Esophagus squamous epithelium (tissue), 5 donors: ENCODE data around the gene SLC30A7. TPM values are rescaled to one million over a fixed set of nuclear protein-coding genes. Genes with fewer than 3 reads are reported as not detected.

Experiments
- DNase-seq: peaks from one replicate; lab custom pipeline; 2025; lab: John Stamatoyannopoulos, UW
- H3K27ac ChIP-seq, 4 donors: fragments of 200-600 bp; sonication (generic); one replicate each; pipeline ENCODE4 v1.5.1; 2016 to 2019; ENCODE audit warnings: mild to moderate bottlenecking in 1 of 4
- H3K27me3 ChIP-seq, 4 donors: fragments of 200-600 bp; sonication (generic); 1 replicate in 3 of 4; 2 replicates in 1 of 4; pipeline versions ENCODE4 v1.5.1 to v1.6.0; 2017 to 2021; ENCODE audit warnings: antibody characterized with exemption in 1 of 4
- H3K36me3 ChIP-seq, 3 donors: fragments of 200-600 bp; sonication (generic); one replicate each; pipeline ENCODE4 v1.5.1; 2016 to 2019
- H3K4me1 ChIP-seq, 3 donors: fragments of 200-600 bp; sonication (generic); one replicate each; pipeline ENCODE4 v1.5.1; 2017 to 2019
- H3K4me3 ChIP-seq, 4 donors: fragments of 200-600 bp; sonication (generic); 1 replicate in 3 of 4; 2 replicates in 1 of 4; pipeline ENCODE4 v1.5.1; 2016 to 2019; ENCODE audit warnings: mild to moderate bottlenecking in 2 of 4, moderate library complexity in 1 of 4
- H3K9me3 ChIP-seq, 3 donors: fragments of 200-600 bp; sonication (generic); one replicate each; pipeline ENCODE4 v1.5.1; 2016 to 2019
- POLR2A ChIP-seq, 4 donors: fragments of 450-650 bp; IDR thresholded peaks; one replicate each; pipeline ENCODE4 v1.6.1; 2017; ENCODE audit warnings: antibody characterized with exemption in 4 of 4, mild to moderate bottlenecking in 4 of 4, moderate library complexity in 3 of 4
- WGBS, 2 donors: methylation state at CpG; one replicate each; pipeline ENCODE4 v1.1.5; 2018; 5-methylcytosine and 5-hydroxymethylcytosine counted together
- intact Hi-C: fragments of 100-400 bp; cut with DNase I; formaldehyde crosslinking; loops from one replicate; pipeline ENCODE4 v1.15.0; 2022
- total RNA-seq, 4 donors: library from RNA; depleted of rRNA; stranded (reverse); fragments of >200 nt; gene quantifications; one replicate each; pipeline ENCODE4 v1.1.0, GENCODE V29; 2016
- TF ChIP-seq, protein P1 (sequence below), 6 experiments: fragments of 450-650 bp in 4 of 6; fragments of 200-600 bp in 2 of 6; sonication (generic) in 2 of 6; IDR thresholded peaks; one replicate each; pipeline ENCODE4 v1.5.1; 2016 to 2019; ENCODE audit warnings: antibody characterized with exemption in 6 of 6, mild to moderate bottlenecking in 4 of 6, moderate library complexity in 4 of 6
- donor health status: DM: yes; HTN: yes; CAD: no.

SLC30A7 gene
- total RNA-seq, 4 donors from 2014 or later, result 9.0 to 22.1 (median 16.5) TPM

- WGBS, 2 donors, result 83 to 85% methylated on average over 2 of the region's 2 CpGs
- DNase-seq, result no peak
- peaks cover 0 to 71% (median 5%) of the 10 kb centered on the region in 3 donors for H3K36me3 ChIP-seq
- no peak overlapping the region for H3K27ac ChIP-seq
- H3K4me3 ChIP-seq, result no peak overlapping the region
- no peaks in the 10 kb centered on the region for H3K27me3 ChIP-seq
- no peaks in the 10 kb centered on the region for H3K9me3 ChIP-seq
- H3K4me1 ChIP-seq, result no peaks in the 10 kb centered on the region
- intact Hi-C loops, result no loop called here
- TF ChIP-seq POLR2A (IDR thresholded peaks at IDR 0.05), result no peak
- TF ChIP-seq, protein P1, sequence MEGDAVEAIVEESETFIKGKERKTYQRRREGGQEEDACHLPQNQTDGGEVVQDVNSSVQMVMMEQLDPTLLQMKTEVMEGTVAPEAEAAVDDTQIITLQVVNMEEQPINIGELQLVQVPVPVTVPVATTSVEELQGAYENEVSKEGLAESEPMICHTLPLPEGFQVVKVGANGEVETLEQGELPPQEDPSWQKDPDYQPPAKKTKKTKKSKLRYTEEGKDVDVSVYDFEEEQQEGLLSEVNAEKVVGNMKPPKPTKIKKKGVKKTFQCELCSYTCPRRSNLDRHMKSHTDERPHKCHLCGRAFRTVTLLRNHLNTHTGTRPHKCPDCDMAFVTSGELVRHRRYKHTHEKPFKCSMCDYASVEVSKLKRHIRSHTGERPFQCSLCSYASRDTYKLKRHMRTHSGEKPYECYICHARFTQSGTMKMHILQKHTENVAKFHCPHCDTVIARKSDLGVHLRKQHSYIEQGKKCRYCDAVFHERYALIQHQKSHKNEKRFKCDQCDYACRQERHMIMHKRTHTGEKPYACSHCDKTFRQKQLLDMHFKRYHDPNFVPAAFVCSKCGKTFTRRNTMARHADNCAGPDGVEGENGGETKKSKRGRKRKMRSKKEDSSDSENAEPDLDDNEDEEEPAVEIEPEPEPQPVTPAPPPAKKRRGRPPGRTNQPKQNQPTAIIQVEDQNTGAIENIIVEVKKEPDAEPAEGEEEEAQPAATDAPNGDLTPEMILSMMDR (IDR thresholded peaks at IDR 0.05), result no peak
These were observed 73.4 kb downstream of the SLC30A7 start for GRCh38 chr1:100969327-100969726.

DNA sequence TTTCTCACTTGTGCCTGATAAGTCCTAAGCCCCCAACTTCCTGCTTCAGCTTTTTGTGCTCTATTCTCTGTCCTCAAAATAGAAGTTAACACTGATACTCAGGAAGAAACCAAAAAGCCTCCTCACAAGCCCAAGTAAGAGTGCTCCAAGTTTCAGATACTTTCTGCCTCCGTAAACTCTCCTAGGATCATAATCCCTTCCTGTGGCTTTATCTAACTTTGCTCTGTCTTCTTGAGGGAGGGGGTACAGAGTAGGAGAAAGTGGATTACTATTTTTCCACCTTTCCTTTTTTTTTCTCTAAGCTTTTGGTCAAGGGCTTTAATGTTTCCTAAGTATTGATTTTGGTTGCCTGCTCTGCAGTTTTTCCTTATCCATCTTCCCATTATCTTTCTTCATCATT, 75.1 kb downstream of the SLC30A7 start:
- TF ChIP-seq, protein P1 (IDR thresholded peaks at IDR 0.05), result no peak
- no peak for TF ChIP-seq POLR2A (IDR thresholded peaks at IDR 0.05)

DNA sequence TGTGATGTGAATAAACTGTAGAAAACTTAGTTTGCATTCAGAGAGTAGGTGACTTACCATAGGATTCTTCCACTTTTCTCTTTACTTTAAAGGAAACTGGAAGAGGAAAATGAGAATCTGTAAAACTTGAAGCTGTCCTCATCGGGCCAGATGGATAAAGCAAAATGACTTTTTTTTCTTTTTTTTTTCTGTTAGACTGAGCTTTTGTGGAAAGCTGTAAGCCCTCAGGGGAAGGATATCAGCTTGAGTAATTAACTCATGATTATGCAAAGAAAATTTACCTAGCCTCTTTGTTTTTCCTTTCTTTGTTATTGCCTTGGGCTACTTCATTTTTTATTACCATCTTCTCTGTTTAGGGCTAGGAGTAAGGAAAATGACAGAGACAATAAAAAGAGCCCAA, 76.3 kb downstream of the SLC30A7 start:
- WGBS, 2 donors, result 37% methylated on average over 1 of the region's 1 CpG
- Histone ChIP-seq H3K36me3 (peaks cover 0 to 65% (median 0%) of the 10 kb centered on the region in 3 donors), H3K4me1 (no peaks in the 10 kb centered on the region), H3K9me3 (no peaks in the 10 kb centered on the region), H3K4me3 (no peak overlapping the region), H3K27me3 (no peaks in the 10 kb centered on the region), H3K27ac (no peak overlapping the region)
- DNase-seq, result no peak
- intact Hi-C loops, result no loop called here
- TF ChIP-seq, protein P1 (IDR thresholded peaks at IDR 0.05), result no peak
- no peak for TF ChIP-seq POLR2A (IDR thresholded peaks at IDR 0.05)

More for the DNA sequence above, 75.1 kb downstream of the SLC30A7 start:
- intact Hi-C loops, result no loop called here
- DNase-seq, result no peak
- H3K4me3 ChIP-seq, result no peak overlapping the region
- no peaks in the 10 kb centered on the region for H3K9me3 ChIP-seq
- WGBS, 2 donors, result 100% methylated on average over 1 of the region's 1 CpG
- no peaks in the 10 kb centered on the region for H3K4me1 ChIP-seq
- H3K27me3 ChIP-seq, result no peaks in the 10 kb centered on the region
- H3K27ac ChIP-seq, result no peak overlapping the region
- peaks cover 0 to 71% (median 4%) of the 10 kb centered on the region in 3 donors for H3K36me3 ChIP-seq

DNA sequence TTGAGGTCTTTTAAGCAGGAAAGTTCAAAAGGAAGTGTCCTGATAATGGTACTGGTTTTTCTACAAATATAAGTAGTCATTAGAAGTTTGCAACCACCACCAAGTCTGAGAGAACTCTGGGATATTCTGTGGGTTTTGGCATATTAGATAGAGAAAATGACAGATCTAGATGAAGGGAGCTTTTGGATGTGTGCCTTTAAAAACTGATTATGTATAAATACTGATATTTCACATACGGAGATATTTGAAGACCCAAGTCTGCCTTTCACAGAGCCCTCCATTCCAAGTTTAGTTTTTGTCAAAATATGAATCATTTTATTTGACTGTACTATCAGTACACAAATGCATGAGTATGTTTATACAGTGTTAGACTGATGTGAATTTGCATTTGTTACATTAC, 81.0 kb downstream of the SLC30A7 start:
- Histone ChIP-seq H3K4me1 (no peaks in the 10 kb centered on the region), H3K36me3 (peaks cover 0 to 51% (median 0%) of the 10 kb centered on the region in 3 donors), H3K4me3 (no peak overlapping the region), H3K27me3 (no peaks in the 10 kb centered on the region), H3K27ac (no peak overlapping the region), H3K9me3 (no peaks in the 10 kb centered on the region)
- DNase-seq, result no peak
- 68 to 81% methylated on average over 1 of the region's 1 CpG for WGBS, 2 donors
- TF ChIP-seq POLR2A (IDR thresholded peaks at IDR 0.05), result no peak
- TF ChIP-seq, protein P1 (IDR thresholded peaks at IDR 0.05), result no peak
- intact Hi-C loops, result no loop called here

DNA sequence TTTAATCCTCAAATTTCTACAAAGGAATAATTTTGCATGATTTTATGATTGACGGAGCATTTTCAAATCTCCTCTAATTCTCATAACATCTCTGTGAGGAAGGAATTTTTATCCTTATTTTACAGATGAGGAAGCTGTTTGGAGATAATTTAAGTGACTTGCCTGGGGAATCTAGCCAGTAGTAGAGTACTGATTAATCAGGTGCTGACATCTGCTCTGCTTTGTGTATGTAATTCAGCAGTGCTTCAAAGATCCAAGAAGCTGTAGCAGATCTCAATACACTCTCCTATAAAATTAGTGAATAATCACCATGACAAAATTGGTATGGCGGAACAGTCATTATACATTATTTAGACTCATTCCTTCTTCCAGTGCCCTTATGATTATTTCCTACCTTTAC, 83.7 kb downstream of the SLC30A7 start:
- no peak overlapping the region for H3K4me3 ChIP-seq
- no peaks in the 10 kb centered on the region for H3K9me3 ChIP-seq
- no peak overlapping the region for H3K27ac ChIP-seq
- no peaks in the 10 kb centered on the region for H3K27me3 ChIP-seq
- 82 to 90% methylated on average over 2 of the region's 2 CpGs for whole genome bisulfite sequencing, 2 donors
- intact Hi-C loops, result no loop called here
- H3K36me3 ChIP-seq, result peaks cover 0 to 46% (median 0%) of the 10 kb centered on the region in 3 donors
- H3K4me1 ChIP-seq, result no peaks in the 10 kb centered on the region
- no peak for DNase-seq
- TF ChIP-seq, protein P1 (IDR thresholded peaks at IDR 0.05), result no peak
- no peak for TF ChIP-seq POLR2A (IDR thresholded peaks at IDR 0.05)
